Measurements from ENCODE around the gene MATN1.

Gene MATN1

DNA sequence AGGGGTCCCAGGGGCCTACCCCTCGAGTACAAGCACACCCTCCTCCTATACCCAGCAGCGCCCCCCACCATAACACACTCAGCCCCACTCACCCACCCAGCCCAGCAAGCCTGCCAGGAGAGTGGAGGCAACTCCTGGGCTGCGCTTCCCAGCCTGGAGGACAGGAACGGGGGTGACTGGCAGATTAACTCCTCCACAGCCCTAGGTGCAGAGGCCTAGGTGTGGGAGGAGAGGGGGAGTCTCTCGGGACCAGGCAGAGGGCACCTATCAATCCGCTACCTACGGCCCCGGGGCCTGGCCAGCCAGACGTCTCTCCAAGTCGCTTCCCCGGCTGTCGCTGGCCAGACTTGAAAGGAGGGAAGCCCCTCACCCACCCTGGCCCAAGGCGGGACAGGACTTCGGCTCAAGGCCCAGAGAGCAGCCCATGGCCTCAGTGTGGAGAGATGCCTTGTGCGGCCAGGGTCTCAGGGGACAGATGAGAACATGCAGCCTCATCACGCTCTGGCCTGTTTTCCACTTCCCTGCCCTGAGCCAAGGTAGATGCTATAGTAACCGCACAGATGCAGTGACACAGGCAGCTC lies 24.9 kb downstream of the MATN1 start:
- no peak for DNase-seq (ENCODE audit: low read depth)
- TF ChIP-seq, protein P1, sequence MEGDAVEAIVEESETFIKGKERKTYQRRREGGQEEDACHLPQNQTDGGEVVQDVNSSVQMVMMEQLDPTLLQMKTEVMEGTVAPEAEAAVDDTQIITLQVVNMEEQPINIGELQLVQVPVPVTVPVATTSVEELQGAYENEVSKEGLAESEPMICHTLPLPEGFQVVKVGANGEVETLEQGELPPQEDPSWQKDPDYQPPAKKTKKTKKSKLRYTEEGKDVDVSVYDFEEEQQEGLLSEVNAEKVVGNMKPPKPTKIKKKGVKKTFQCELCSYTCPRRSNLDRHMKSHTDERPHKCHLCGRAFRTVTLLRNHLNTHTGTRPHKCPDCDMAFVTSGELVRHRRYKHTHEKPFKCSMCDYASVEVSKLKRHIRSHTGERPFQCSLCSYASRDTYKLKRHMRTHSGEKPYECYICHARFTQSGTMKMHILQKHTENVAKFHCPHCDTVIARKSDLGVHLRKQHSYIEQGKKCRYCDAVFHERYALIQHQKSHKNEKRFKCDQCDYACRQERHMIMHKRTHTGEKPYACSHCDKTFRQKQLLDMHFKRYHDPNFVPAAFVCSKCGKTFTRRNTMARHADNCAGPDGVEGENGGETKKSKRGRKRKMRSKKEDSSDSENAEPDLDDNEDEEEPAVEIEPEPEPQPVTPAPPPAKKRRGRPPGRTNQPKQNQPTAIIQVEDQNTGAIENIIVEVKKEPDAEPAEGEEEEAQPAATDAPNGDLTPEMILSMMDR (conservative IDR thresholded peaks at IDR 0.05; ENCODE audit: low read depth, low read length) = no peak
- no peak overlapping the region for H3K4me3 ChIP-seq (ENCODE audit: low read length)

DNA sequence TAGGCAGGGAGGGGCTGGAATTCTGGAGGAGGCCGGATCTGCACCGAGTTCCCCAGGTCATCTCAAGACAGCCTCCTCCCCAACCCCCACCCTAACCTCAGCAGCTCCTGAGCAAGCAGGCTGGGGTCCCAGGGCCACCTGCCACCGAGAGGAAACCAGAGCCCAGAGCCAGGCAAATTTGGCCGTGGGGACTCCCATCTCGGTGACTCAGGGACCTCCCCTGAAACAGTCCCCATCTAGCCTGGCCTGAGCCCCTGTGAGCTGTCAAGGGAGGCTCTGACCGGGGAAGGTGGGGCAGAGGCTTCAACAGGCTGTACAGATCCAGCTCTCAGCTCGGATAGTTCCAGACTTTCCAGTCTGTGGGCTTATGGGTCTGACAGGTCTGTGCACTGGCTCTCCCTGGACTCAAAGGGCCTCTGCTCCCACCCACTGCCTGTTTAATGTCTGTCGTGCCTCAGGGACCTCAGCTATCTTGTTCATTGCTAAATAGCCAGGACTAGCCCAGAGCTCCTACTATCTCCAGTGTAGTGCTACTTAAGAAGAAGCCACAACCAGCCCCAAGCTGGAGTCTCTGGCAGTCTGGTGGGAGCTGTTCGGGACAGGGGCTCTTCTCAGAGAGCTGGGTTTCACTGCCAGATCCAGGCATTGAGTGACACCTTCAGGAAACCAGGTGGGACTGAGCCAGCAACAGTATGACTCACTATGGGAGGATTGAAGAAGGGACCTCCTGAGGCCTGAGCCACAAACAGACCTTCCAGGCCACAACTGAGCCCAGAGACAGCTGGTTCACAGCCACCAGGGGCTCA lies 25.6 kb downstream of the MATN1 start:
- no peak overlapping the region for H3K4me3 ChIP-seq (ENCODE audit: low read length)
- TF ChIP-seq, protein P1 (conservative IDR thresholded peaks at IDR 0.05; ENCODE audit: low read depth, low read length) = no peak
- DNase-seq (ENCODE audit: low read depth) = no peak

DNA sequence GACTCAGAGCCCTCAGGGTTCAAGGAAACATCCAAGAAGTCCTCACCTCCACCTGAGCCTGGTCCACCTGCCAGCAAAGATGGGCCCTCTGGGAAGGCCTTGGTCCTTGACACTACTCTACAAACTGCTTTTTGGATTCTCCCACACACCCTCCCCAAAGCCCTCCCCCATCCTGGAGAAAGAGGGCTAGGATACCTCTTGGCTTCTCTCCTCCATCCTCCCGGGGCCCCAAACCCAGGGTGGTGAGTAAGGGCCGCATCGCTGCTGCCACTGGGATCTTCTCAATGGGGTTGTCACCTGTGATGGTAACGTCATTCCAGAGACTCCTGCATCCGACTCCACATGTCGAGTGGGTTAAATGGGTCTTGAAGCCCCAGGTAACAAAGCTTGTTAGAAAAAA lies 26.6 kb downstream of the MATN1 start:
- DNase-seq (ENCODE audit: low read depth) = no peak
- TF ChIP-seq, protein P1 (conservative IDR thresholded peaks at IDR 0.05; ENCODE audit: low read depth, low read length) = no peak
- H3K4me3 ChIP-seq (ENCODE audit: low read length) = no peak overlapping the region

DNA sequence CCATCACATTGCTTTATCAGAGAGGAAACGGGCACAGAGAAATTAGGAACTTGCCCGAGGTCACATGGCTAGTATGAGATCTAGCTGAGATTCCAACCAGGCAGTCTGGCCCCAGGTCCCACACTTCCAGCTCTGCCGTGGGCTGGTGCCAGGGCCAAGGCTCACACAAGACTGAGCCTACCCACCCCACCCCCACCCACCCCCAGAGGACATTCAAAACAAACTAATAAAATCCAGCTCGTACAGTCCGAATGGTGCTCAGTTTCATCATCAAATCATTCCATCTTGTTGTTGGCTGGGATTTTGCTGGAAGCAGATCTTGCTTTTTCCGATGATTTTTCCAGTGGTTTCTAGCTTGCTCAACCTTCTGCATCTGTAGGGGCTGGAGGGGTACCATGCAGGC lies 27.9 kb downstream of the MATN1 start:
- no peak for DNase-seq (ENCODE audit: low read depth)
- TF ChIP-seq, protein P1 (conservative IDR thresholded peaks at IDR 0.05; ENCODE audit: low read depth, low read length) = no peak
- no peak overlapping the region for H3K4me3 ChIP-seq (ENCODE audit: low read length)

DNA sequence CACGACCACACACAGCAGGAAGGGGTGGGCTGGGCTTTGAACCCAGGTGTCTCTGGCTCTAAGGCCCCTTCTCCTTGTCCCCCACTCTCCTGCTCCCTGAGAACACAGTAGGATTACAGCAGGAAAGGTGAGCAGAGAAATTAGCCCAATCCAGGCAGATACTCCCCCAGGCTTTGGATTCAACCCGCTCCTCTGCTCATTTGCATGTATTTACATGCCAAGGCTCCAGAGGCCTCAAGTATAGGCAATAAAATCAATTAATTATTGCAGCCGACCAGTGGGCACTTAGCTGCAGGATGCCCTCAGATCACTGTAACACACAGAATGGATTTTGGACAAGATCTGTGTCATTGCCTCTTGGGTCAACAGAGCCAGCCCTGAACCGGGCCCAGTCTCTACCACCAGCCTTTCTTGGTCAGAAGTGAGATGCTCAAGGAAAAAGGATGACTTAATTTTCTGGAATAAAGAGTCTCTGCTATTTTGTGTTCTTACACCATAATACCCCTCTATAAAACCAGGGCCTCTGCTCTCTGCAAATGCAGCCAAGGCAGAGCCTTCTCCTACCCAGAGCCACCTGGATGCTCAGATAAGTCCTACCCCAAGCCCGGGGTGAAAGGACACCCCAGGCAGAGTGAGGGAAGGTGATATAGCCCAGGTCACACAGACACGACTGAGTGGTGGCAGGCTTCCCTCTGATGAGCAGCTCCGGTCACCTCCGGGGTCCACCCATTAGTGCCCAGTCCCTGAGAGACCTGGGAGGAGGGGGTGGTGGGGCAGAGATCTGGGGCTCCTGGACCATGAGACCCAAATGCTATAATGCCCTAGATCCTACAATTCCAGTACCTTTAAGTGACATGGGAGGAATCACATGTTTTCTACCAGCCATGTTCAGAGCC lies 28.9 kb downstream of the MATN1 start:
- no peak overlapping the region for H3K4me3 ChIP-seq (ENCODE audit: low read length)

DNA sequence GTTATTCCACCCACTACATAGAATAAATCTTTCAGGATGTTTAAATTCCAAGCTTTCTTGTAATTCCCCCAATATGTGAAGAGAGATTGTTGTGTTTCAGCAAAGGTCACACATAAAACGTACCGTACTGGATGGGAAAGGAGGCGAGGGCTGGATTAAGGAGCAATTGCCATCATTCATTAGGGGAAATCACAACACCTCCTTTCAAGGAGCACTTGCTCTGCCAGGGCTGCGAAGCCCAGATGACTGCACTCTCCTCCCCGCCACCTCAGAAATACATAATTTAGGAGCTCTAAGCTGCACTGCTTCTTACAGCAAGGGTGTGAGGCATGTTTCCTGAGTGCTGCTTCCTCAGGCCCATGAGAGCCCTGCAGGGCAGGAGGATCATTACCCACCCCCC lies 29.6 kb downstream of the MATN1 start:
- no peak overlapping the region for H3K4me3 ChIP-seq (ENCODE audit: low read length)
- TF ChIP-seq, protein P1 (conservative IDR thresholded peaks at IDR 0.05; ENCODE audit: low read depth, low read length) = no peak
- DNase-seq (ENCODE audit: low read depth) = no peak

More for the DNA sequence above, 28.9 kb downstream of the MATN1 start:
- DNase-seq (ENCODE audit: low read depth) = no peak
- TF ChIP-seq, protein P1 (conservative IDR thresholded peaks at IDR 0.05; ENCODE audit: low read depth, low read length) = no peak
